Adrenal gland (tissue), 12 donors: Measurements from ENCODE around the gene TNFRSF11A. TPM values are rescaled to one million over a fixed set of nuclear protein-coding genes. Genes with fewer than 3 reads are reported as not detected.

Source experiments
- DNase-seq, 7 donors: peaks; one replicate each; pipeline ENCODE4 v3.0.0-alpha.2; 2019 to 2020
- H3K27ac ChIP-seq, 5 donors: fragments of 200-600 bp; sonication (generic) in 4 of 5; 1 replicate in 3 of 5; 2 replicates in 2 of 5; pipeline versions ENCODE4 v1.5.1 to v1.8.0; 2016 to 2020; ENCODE audit warnings: mild to moderate bottlenecking in 1 of 5
- H3K27me3 ChIP-seq: fragments of 200-600 bp; 2 replicates; pipeline ENCODE4 v1.8.0; 2021
- H3K36me3 ChIP-seq, 2 donors: fragments of 200-600 bp; replicated peaks in 1 of 2; 1 replicate in 1 of 2; 2 replicates in 1 of 2; pipeline versions ENCODE4 v1.5.1 to v1.8.0; 2018 to 2022
- H3K4me1 ChIP-seq, 2 donors: fragments of 200-600 bp; replicated peaks in 1 of 2; 1 replicate in 1 of 2; 2 replicates in 1 of 2; pipeline versions ENCODE4 v1.5.1 to v1.8.0; 2018 to 2021
- H3K4me3 ChIP-seq, 4 donors: fragments of 200-600 bp; sonication (generic) in 3 of 4; one replicate each; pipeline ENCODE4 v1.5.1; 2016 to 2018
- H3K9me3 ChIP-seq, 3 donors: fragments of 200-600 bp; sonication (generic) in 1 of 3; replicated peaks in 1 of 3; 1 replicate in 2 of 3; 2 replicates in 1 of 3; pipeline versions ENCODE4 v1.5.1 to v1.8.0; 2016 to 2021
- POLR2A ChIP-seq, 2 donors: fragments of 450-650 bp; IDR thresholded peaks; one replicate each; pipeline ENCODE4 v1.6.1; 2017; ENCODE audit warnings: antibody characterized with exemption in 2 of 2, mild to moderate bottlenecking in 2 of 2, moderate library complexity in 1 of 2
- WGBS, 4 donors: extraction: QIAGEN DNeasy Blood & Tissue Kit in 2 of 4; methylation state at CpG; one replicate each; pipeline versions ENCODE4 v1.1.5 to v1.1.7; 2013 to 2017; 5-methylcytosine and 5-hydroxymethylcytosine counted together
- intact Hi-C, 2 donors: fragments of 100-400 bp; cut with DNase I; formaldehyde crosslinking; loops; one replicate each; pipeline versions ENCODE4 v1.14.1 to v1.15.0; 2022 to 2023
- polyA plus RNA-seq, 3 donors: library from polyadenylated mRNA; stranded (reverse); fragments of 200-250 nt in 2 of 3; fragments of 350-450 nt in 1 of 3; fragmentation: Illumina TruSeq in 1 of 3; extraction: RNeasy Lipid Tissue Mini Kit (QIAGEN cat#74804) in 1 of 3; gene quantifications; one replicate each; pipeline ENCODE4 v1.2.3, GENCODE V29; 2013 to 2014
- total RNA-seq, 9 donors: library from RNA; depleted of rRNA in 4 of 9; stranded (reverse); fragments of >200 nt in 4 of 9; fragments of 120-200 nt in 1 of 9; fragmentation: NEBNext Ultra II Directional in 1 of 9; extraction: Animal tissue kit (Norgen Biotek cat#: 25700) in 1 of 9; gene quantifications; one replicate each; pipeline versions ENCODE4 v1.1.0 to v1.2.4, GENCODE V29; 2013 to 2023
- TF ChIP-seq, protein P1 (sequence below), 6 experiments: fragments of 450-650 bp in 4 of 6; fragments of 200-600 bp in 2 of 6; sonication (generic) in 1 of 6; IDR thresholded peaks; 1 replicate in 5 of 6; 2 replicates in 1 of 6; pipeline versions ENCODE4 v1.5.1 to v1.8.0; 2016 to 2021; ENCODE audit warnings: antibody characterized with exemption in 6 of 6, mild to moderate bottlenecking in 2 of 6, moderate library complexity in 1 of 6
- donor health status: healthy with polysubstance abuse.
- donor health status: Bipolar disorder and iron deficiency.
- donor health status: DM: yes; HTN: yes; CAD: no.
- donor health status: DM: no; HTN: no; CAD: no.
- donor health status: DM: no; HTN: no; CAD: no.
- donor health status: DM: yes; HTN: yes; CAD: no.

TNFRSF11A gene
- total and polyA plus RNA-seq, 12 donors: 0.61 to 15.7 (median 4.2) TPM

DNA sequence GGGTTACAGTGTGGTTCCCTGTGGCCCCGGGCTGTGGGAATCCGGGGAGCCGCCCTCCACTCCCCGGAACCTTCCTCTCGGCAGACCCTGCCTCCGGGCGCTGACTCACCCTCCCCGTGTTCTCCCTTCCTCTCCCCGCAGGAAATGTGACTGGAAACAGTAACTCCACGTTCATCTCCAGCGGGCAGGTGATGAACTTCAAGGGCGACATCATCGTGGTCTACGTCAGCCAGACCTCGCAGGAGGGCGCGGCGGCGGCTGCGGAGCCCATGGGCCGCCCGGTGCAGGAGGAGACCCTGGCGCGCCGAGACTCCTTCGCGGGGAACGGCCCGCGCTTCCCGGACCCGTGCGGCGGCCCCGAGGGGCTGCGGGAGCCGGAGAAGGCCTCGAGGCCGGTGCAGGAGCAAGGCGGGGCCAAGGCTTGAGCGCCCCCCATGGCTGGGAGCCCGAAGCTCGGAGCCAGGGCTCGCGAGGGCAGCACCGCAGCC lies 59.5 kb downstream of the TNFRSF11A start:
- no peak overlapping the region for H3K4me3 ChIP-seq
- WGBS, 4 donors: 57 to 85% (median 68%) methylated on average over 10 to 46 of the region's 46 CpGs
- no peaks in the 10 kb centered on the region for H3K36me3 ChIP-seq
- no peaks in the 10 kb centered on the region for H3K9me3 ChIP-seq
- no peak overlapping the region for H3K27ac ChIP-seq
- intact Hi-C loops: no loop called here
- H3K27me3 ChIP-seq: no peaks in the 10 kb centered on the region
- no peak for DNase-seq
- TF ChIP-seq, protein P1, sequence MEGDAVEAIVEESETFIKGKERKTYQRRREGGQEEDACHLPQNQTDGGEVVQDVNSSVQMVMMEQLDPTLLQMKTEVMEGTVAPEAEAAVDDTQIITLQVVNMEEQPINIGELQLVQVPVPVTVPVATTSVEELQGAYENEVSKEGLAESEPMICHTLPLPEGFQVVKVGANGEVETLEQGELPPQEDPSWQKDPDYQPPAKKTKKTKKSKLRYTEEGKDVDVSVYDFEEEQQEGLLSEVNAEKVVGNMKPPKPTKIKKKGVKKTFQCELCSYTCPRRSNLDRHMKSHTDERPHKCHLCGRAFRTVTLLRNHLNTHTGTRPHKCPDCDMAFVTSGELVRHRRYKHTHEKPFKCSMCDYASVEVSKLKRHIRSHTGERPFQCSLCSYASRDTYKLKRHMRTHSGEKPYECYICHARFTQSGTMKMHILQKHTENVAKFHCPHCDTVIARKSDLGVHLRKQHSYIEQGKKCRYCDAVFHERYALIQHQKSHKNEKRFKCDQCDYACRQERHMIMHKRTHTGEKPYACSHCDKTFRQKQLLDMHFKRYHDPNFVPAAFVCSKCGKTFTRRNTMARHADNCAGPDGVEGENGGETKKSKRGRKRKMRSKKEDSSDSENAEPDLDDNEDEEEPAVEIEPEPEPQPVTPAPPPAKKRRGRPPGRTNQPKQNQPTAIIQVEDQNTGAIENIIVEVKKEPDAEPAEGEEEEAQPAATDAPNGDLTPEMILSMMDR (IDR thresholded peaks at IDR 0.05): no peak
- no peak for TF ChIP-seq POLR2A (IDR thresholded peaks at IDR 0.05)
- H3K4me1 ChIP-seq: no peaks in the 10 kb centered on the region

DNA sequence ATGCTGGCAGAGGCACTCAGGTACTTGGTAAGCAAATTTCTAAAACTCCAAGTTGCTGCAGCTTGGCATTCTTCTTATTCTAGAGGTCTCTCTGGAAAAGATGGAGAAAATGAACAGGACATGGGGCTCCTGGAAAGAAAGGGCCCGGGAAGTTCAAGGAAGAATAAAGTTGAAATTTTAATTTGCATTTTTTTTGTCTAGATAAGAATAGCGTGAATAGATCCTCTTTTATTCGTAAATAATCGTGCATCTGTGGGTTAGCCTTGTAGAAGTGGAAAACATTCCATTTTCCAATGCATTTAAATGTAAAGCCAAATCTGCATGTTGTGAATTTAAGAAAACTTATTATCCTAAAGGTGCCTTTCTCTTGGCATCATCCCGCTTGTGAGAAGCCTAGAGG lies 61.0 kb downstream of the TNFRSF11A start:
- Histone ChIP-seq H3K27me3 (no peaks in the 10 kb centered on the region), H3K4me3 (no peak overlapping the region), H3K4me1 (no peaks in the 10 kb centered on the region), H3K9me3 (no peaks in the 10 kb centered on the region), H3K27ac (no peak overlapping the region), H3K36me3 (no peaks in the 10 kb centered on the region)
- 84 to 86% (median 86%) methylated on average over 5 of the region's 5 CpGs for WGBS, 4 donors
- intact Hi-C loops: no loop called here
- DNase-seq: no peak
- no peak for TF ChIP-seq POLR2A (IDR thresholded peaks at IDR 0.05)
- TF ChIP-seq, protein P1 (IDR thresholded peaks at IDR 0.05): no peak

DNA sequence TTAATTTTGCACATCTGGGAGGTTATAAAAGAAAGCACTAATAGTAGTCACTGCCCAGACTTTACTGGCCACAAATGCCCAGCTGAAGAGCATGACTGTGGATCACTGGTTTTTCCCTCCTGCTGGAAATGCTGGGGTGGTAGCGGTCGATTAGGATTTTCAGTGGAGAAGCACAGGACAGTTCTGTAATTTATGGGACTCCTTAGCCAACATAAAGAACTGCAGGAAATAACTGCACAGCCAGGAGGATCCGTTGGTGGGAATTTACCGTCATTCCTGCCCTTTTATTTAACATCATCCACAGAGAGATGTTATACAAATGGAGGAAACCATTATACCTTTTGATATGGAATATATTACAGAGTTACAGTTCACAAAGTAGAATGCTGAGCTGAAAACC lies 61.5 kb downstream of the TNFRSF11A start:
- H3K4me1 ChIP-seq: no peaks in the 10 kb centered on the region
- no peak for DNase-seq
- no peak overlapping the region for H3K4me3 ChIP-seq
- H3K36me3 ChIP-seq: no peaks in the 10 kb centered on the region
- intact Hi-C loops: no loop called here
- 52 to 63% (median 57%) methylated on average over 4 of the region's 4 CpGs for WGBS, 4 donors
- H3K9me3 ChIP-seq: no peaks in the 10 kb centered on the region
- H3K27me3 ChIP-seq: no peaks in the 10 kb centered on the region
- TF ChIP-seq POLR2A (IDR thresholded peaks at IDR 0.05): no peak
- TF ChIP-seq, protein P1 (IDR thresholded peaks at IDR 0.05): no peak
- no peak overlapping the region for H3K27ac ChIP-seq

DNA sequence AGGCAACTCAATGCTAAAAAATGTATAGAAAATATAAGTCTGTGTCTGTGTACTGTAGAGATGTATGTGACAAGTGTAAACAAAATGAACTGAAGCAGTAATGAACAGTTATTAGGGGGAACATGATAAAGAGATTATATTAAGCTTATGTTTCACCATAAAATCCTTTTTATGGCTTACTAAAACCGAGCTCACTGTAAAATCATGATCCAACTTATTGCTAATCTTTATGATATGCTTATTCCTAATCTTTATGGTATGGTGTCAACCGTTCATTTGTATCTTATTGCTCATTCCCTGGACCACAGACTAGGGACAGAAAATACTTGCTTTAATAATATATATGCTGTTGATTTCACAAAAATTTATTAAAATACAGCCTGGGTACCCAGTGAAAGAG lies 62.1 kb downstream of the TNFRSF11A start:
- intact Hi-C loops: no loop called here
- Histone ChIP-seq H3K27ac (no peak overlapping the region), H3K4me1 (no peaks in the 10 kb centered on the region), H3K36me3 (no peaks in the 10 kb centered on the region), H3K9me3 (no peaks in the 10 kb centered on the region), H3K4me3 (no peak overlapping the region), H3K27me3 (no peaks in the 10 kb centered on the region)
- TF ChIP-seq, protein P1 (IDR thresholded peaks at IDR 0.05): no peak
- TF ChIP-seq POLR2A (IDR thresholded peaks at IDR 0.05): no peak
- DNase-seq: no peak
- WGBS, 4 donors: 81 to 83% (median 83%) methylated on average over 2 of the region's 2 CpGs
